ENCODE results near the gene LPIN1. TPM values are rescaled to one million over a fixed set of nuclear protein-coding genes. Genes with fewer than 3 reads are reported as not detected.

The LPIN1 gene
- total and polyA plus RNA-seq, 2 of the 13 experiments (the other 11 are each of a cell fraction or from before 2014, with no cell fraction given), result 9.7 to 19.4 TPM

- WGBS (ENCODE audit: low lambda C conversion rate), result 62% methylated on average over 13 of the region's 16 CpGs
- Histone ChIP-seq H3K4me2 (ENCODE audit: low read depth, low read length) (no peak overlapping the region), H3K9me3 (ENCODE audit: low read length) (no peaks in the 10 kb centered on the region), H3K4me1 (ENCODE audit: insufficient read depth, low read length) (peaks cover 52% of the 10 kb centered on the region), H3K36me3 (replicated peaks in 1 of 2; ENCODE audit: control insufficient read depth in 1 of 2, insufficient read depth in 2 of 2, low read length in 2 of 2) (no peaks in the 10 kb centered on the region), H3K9ac (ENCODE audit: insufficient read depth, low read depth, low read length) (no peak overlapping the region), H3K79me2 (ENCODE audit: insufficient read depth, low read length) (no peaks in the 10 kb centered on the region), H2AFZ (ENCODE audit: low read length) (no peak overlapping the region), H3K4me3 (replicated peaks in 1 of 3; ENCODE audit: insufficient read depth in 1 of 3, low read depth in 2 of 3, low read length in 3 of 3) (no peak overlapping the region), H3K27ac (ENCODE audit: extremely low read length, insufficient read depth, low read length) (no peak overlapping the region), H4K20me1 (ENCODE audit: insufficient read depth, low read length) (no peaks in the 10 kb centered on the region), H3K27me3 (ENCODE audit: control insufficient read depth in 1 of 2, insufficient read depth in 2 of 2, low read length in 2 of 2) (peaks cover 5 to 7% of the 10 kb centered on the region in 2 experiments; a peak in 3 of 5 replicates)
- intact Hi-C loops (cut with micrococcal nuclease; ENCODE audit: unreplicated experiment) (no loop called here), in situ Hi-C loops (cut with HindIII; ENCODE audit: extremely low pct_ligation_motif_present, low pct_unique_long_range_greater_than_20kb) (no loop called here)
- POLR2A ChIA-PET, result interaction anchor here (1.2 to 2.8 kb wide), 3 partner anchors 17 to 49 kb away, joined by 3 to 16 read pairs (median 13); partner anchors contain the start of gene LPIN1
- ATAC-seq (peak; percentile 12), FAIRE-seq (no peak), DNase-seq (ENCODE audit: low spot score) (no peak)
- TF ChIP-seq IRF9 (CRISPR knock-in tag; IDR thresholded peaks at IDR 0.05; ENCODE audit: borderline replicate concordance) (peak; percentile 40; the same call in 1 of the 2 replicates), ZNF224 (CRISPR knock-in tag; IDR thresholded peaks at IDR 0.05) (no peak), EED (CRISPR knock-in tag; IDR thresholded peaks at IDR 0.05) (0 out of 2 replicates have a peak, but pooled peaks have one; percentile 18), NFATC3 (CRISPR knock-in tag; IDR thresholded peaks at IDR 0.05) (0 out of 2 replicates have a peak, but pooled peaks have one; percentile 40), FLYWCH1 (CRISPR knock-in tag; IDR thresholded peaks at IDR 0.05) (no peak), SP4 (CRISPR knock-in tag; IDR thresholded peaks at IDR 0.05) (peak; percentile 51; the same call in 1 of the 2 replicates), RNF219 (CRISPR knock-in tag; IDR thresholded peaks at IDR 0.05) (no peak)
- no TSS peak for BruUV-seq (replicated peaks)
- CTCF ChIA-PET (ENCODE audit: low intra/inter-chr PET ratio, low total read pairs), result no interaction called here
Observed at GRCh38 chr2:11697103-11697871, 49.1 kb upstream of the LPIN1 start.
